Activated CD8-positive, alpha-beta memory T cell treated with anti-CD3 and anti-CD28 coated beads, Interleukin-2, amount 10 ng/mL, durations not matched to agents 7 days and 5 days (primary cell): ENCODE results near the gene TMEM80. TPM values are rescaled to one million over a fixed set of nuclear protein-coding genes. Genes with fewer than 3 reads are reported as not detected.

Experiments used
- ATAC-seq: fragments of 150-1000 bp; cut with Tn5 transposase; one replicate; pipeline ENCODE4 v1.10.0; 2021; ENCODE audit warnings: moderate library complexity
- CTCF ChIA-PET: fragments of 350-600 bp; sonication (Branson Sonifier 250); formaldehyde crosslinking; loops from one replicate; lab custom pipeline; 2021; ENCODE audit warnings: antibody characterized with exemption; lab: Charles Lee
- DNase-seq: peaks from one replicate; pipeline ENCODE4 v3.0.0-alpha.2; 2020
- H3K27ac Mint-ChIP-seq: one replicate; pipeline ENCODE4 v1.8.0; 2021; ENCODE audit warnings: mild to moderate bottlenecking, mixed read lengths
- H3K27me3 Mint-ChIP-seq: one replicate; pipeline ENCODE4 v1.8.0; 2021; ENCODE audit warnings: mixed read lengths
- H3K36me3 Mint-ChIP-seq: one replicate; pipeline ENCODE4 v1.8.0; 2021; ENCODE audit warnings: mild to moderate bottlenecking, mixed read lengths
- H3K4me1 Mint-ChIP-seq: one replicate; pipeline ENCODE4 v1.8.0; 2021; ENCODE audit warnings: mixed read lengths
- H3K4me3 Mint-ChIP-seq: one replicate; pipeline ENCODE4 v1.8.0; 2021; ENCODE audit warnings: mild to moderate bottlenecking, moderate library complexity, mixed read lengths
- H3K9me3 Mint-ChIP-seq: one replicate; pipeline ENCODE4 v1.8.0; 2022; ENCODE audit warnings: low read depth, mixed read lengths
- total RNA-seq, 2 experiments: library from RNA; stranded (reverse); gene quantifications; one replicate each; pipeline ENCODE4 v1.2.3, GENCODE V29; 2021

The TMEM80 gene
- total RNA-seq, 2 experiments from 2014 or later: 23.5 to 26.0 TPM

- ATAC-seq (no peak), DNase-seq (no peak)
- Mint-ChIP-seq H3K36me3 (no peaks in the 10 kb centered on the region), H3K4me3 (no peak overlapping the region), H3K9me3 (no peaks in the 10 kb centered on the region), H3K27ac (no peak overlapping the region), H3K27me3 (no peaks in the 10 kb centered on the region), H3K4me1 (no peaks in the 10 kb centered on the region)
- CTCF ChIA-PET: interaction anchor here (2.1 to 2.7 kb wide), 2 partner anchors 62 to 65 kb away, joined by 11 to 21 read pairs; no protein-coding TSS in a partner anchor
Observed at GRCh38 chr11:660681-661444, 34.8 kb upstream of the TMEM80 start.

GRCh38 chr11:662689-663274 lies 32.8 kb upstream of the TMEM80 start:
- H3K4me1 Mint-ChIP-seq: no peaks in the 10 kb centered on the region
- ATAC-seq (peak; percentile 68), DNase-seq (peak; percentile 56)
- no peaks in the 10 kb centered on the region for H3K36me3 Mint-ChIP-seq
- H3K27me3 Mint-ChIP-seq: no peaks in the 10 kb centered on the region
- no peak overlapping the region for H3K27ac Mint-ChIP-seq
- no peak overlapping the region for H3K4me3 Mint-ChIP-seq
- no peaks in the 10 kb centered on the region for H3K9me3 Mint-ChIP-seq
- CTCF ChIA-PET: interaction anchor here (1.2 to 2.7 kb wide), 4 partner anchors 57 to 87 kb away, joined by 3 to 21 read pairs (median 8); partner anchors contain the start of gene PHRF1

- Mint-ChIP-seq H3K27ac (no peak overlapping the region), H3K36me3 (peaks cover 1% of the 10 kb centered on the region), H3K4me1 (no peaks in the 10 kb centered on the region), H3K27me3 (no peaks in the 10 kb centered on the region), H3K9me3 (no peaks in the 10 kb centered on the region), H3K4me3 (no peak overlapping the region)
- no peak for DNase-seq
- ATAC-seq: no peak
- CTCF ChIA-PET: interaction anchor here (0.6 to 1.4 kb wide), 3 partner anchors 23 to 80 kb away, joined by 3 to 4 read pairs (median 4); partner anchors contain the start of gene TMEM80
Observed at GRCh38 chr11:665062-665703, 30.4 kb upstream of the TMEM80 start.

- H3K4me1 Mint-ChIP-seq: no peaks in the 10 kb centered on the region
- DNase-seq: no peak
- H3K36me3 Mint-ChIP-seq: peaks cover 1% of the 10 kb centered on the region
- ATAC-seq: no peak
- CTCF ChIA-PET: interaction anchor here (0.6 to 1.4 kb wide), 3 partner anchors 24 to 81 kb away, joined by 3 to 4 read pairs (median 4); partner anchors contain the start of gene TMEM80
- H3K9me3 Mint-ChIP-seq: no peaks in the 10 kb centered on the region
- no peaks in the 10 kb centered on the region for H3K27me3 Mint-ChIP-seq
- no peak overlapping the region for H3K27ac Mint-ChIP-seq
- no peak overlapping the region for H3K4me3 Mint-ChIP-seq
Observed at GRCh38 chr11:665704-666281, 29.8 kb upstream of the TMEM80 start.

- no peak overlapping the region for H3K27ac Mint-ChIP-seq
- H3K27me3 Mint-ChIP-seq: no peaks in the 10 kb centered on the region
- H3K36me3 Mint-ChIP-seq: peaks cover 19% of the 10 kb centered on the region
- ATAC-seq (no peak), DNase-seq (no peak)
- H3K4me3 Mint-ChIP-seq: no peak overlapping the region
- CTCF ChIA-PET: interaction anchor here (0.8 to 1.1 kb wide), 2 partner anchors 14 to 86 kb away, joined by 3 read pairs; no protein-coding TSS in a partner anchor
- H3K9me3 Mint-ChIP-seq: no peaks in the 10 kb centered on the region
- no peaks in the 10 kb centered on the region for H3K4me1 Mint-ChIP-seq
Observed at GRCh38 chr11:673866-674265, 21.8 kb upstream of the TMEM80 start.

GRCh38 chr11:674406-674805 lies 21.2 kb upstream of the TMEM80 start:
- H3K36me3 Mint-ChIP-seq: peaks cover 19% of the 10 kb centered on the region
- no peak overlapping the region for H3K27ac Mint-ChIP-seq
- ATAC-seq (no peak), DNase-seq (no peak)
- H3K4me1 Mint-ChIP-seq: no peaks in the 10 kb centered on the region
- no peaks in the 10 kb centered on the region for H3K9me3 Mint-ChIP-seq
- CTCF ChIA-PET: interaction anchor here (0.8 to 1.1 kb wide), 2 partner anchors 15 to 86 kb away, joined by 3 read pairs; no protein-coding TSS in a partner anchor
- no peak overlapping the region for H3K4me3 Mint-ChIP-seq
- no peaks in the 10 kb centered on the region for H3K27me3 Mint-ChIP-seq

GRCh38 chr11:678297-678696 lies 17.3 kb upstream of the TMEM80 start:
- H3K9me3 Mint-ChIP-seq: no peaks in the 10 kb centered on the region
- CTCF ChIA-PET: no interaction called here

GRCh38 chr11:679271-680207 lies 16.1 kb upstream of the TMEM80 start:
- ATAC-seq (no peak), DNase-seq (no peak)
- H3K4me3 Mint-ChIP-seq: no peak overlapping the region
- H3K4me1 Mint-ChIP-seq: peaks cover 2% of the 10 kb centered on the region
- H3K27me3 Mint-ChIP-seq: no peaks in the 10 kb centered on the region
- H3K36me3 Mint-ChIP-seq: peaks cover 33% of the 10 kb centered on the region
- no peaks in the 10 kb centered on the region for H3K9me3 Mint-ChIP-seq
- CTCF ChIA-PET: interaction anchor here (1.0 kb wide), 1 partner anchor 48 kb away, joined by 3 read pairs; no protein-coding TSS in a partner anchor
- no peak overlapping the region for H3K27ac Mint-ChIP-seq

More at GRCh38 chr11:678297-678696, 17.3 kb upstream of the TMEM80 start:
- Mint-ChIP-seq H3K27ac (no peak overlapping the region), H3K36me3 (peaks cover 30% of the 10 kb centered on the region), H3K4me3 (no peak overlapping the region), H3K27me3 (no peaks in the 10 kb centered on the region), H3K4me1 (peaks cover 2% of the 10 kb centered on the region)
- ATAC-seq (no peak), DNase-seq (no peak)

GRCh38 chr11:680476-680875 lies 15.1 kb upstream of the TMEM80 start:
- DNase-seq: no peak
- Mint-ChIP-seq H3K27me3 (no peaks in the 10 kb centered on the region), H3K27ac (no peak overlapping the region), H3K4me3 (no peak overlapping the region), H3K36me3 (peaks cover 36% of the 10 kb centered on the region), H3K4me1 (peaks cover 2% of the 10 kb centered on the region), H3K9me3 (no peaks in the 10 kb centered on the region)
- CTCF ChIA-PET: interaction anchor here (1.0 kb wide), 1 partner anchor 47 kb away, joined by 3 read pairs; no protein-coding TSS in a partner anchor
- ATAC-seq: no peak

GRCh38 chr11:680970-681369 lies 14.6 kb upstream of the TMEM80 start:
- Mint-ChIP-seq H3K36me3 (peaks cover 36% of the 10 kb centered on the region), H3K4me3 (no peak overlapping the region), H3K27ac (no peak overlapping the region), H3K27me3 (no peaks in the 10 kb centered on the region), H3K9me3 (no peaks in the 10 kb centered on the region), H3K4me1 (peaks cover 2% of the 10 kb centered on the region)
- CTCF ChIA-PET: no interaction called here
- ATAC-seq: no peak
- DNase-seq: no peak

- CTCF ChIA-PET: no interaction called here
- Mint-ChIP-seq H3K4me3 (no peak overlapping the region), H3K4me1 (peaks cover 27% of the 10 kb centered on the region), H3K36me3 (peaks cover 43% of the 10 kb centered on the region), H3K9me3 (no peaks in the 10 kb centered on the region), H3K27me3 (no peaks in the 10 kb centered on the region), H3K27ac (no peak overlapping the region)
- DNase-seq (no peak), ATAC-seq (no peak)
Observed at GRCh38 chr11:686451-687243, 9.0 kb upstream of the TMEM80 start.
